HG03025 (cell line): ENCODE results near the gene AHCYL2.
"Not testable (repeated sequence)": the region's sequence is repeated elsewhere in the genome, so short reads cannot be mapped to it uniquely, and the experiment has no call there.

ENCODE experiments used
- ATAC-seq: cut with Tn5 transposase; IDR thresholded peaks from one replicate; pipeline ENCODE4 v1.9.1; 2021; ENCODE audit warnings: mild to moderate bottlenecking, moderate library complexity; ENCODE audit not compliant: unreplicated experiment, low FRiP score

The AHCYL2 gene

DNA sequence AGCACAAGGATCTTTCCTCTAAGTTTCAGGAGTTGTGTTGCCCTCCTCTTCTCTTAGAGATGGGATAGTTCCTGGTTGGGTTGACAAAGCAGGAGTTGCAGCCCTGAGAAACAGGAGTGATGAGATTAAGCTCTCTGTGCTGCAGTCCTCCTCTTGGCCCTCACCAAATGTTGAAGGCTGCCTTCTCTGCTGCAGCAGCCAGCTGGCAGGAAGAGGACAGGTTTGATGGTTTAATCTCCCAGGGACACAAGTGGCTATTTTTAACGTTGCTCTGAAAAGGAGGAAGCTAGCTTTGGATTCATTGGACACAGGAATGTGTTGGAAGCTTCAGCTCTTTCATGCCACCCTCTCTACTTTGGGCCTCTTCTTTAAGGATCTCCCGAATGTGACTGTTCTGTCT lies 218.8 kb downstream of the AHCYL2 start:
- ATAC-seq = no peak

DNA sequence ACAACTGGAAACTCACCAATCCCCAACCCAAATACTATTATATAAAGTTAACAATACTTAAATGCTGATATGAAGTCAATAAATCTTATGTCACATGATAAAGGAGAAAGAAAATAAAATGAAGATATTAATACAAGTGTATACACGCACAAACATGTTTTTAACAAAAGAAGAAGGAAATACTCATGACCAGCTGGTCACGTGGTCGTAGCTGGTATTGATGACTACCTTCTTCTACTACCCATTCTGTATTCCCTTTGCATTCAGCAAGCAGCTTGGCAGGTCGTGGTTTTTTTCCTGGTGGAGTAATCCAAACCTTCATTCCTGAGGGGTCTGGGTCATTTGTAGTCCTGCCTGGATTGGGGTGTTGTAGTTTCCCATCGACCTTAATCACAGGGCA lies 219.9 kb downstream of the AHCYL2 start:
- not testable (repeated sequence) for ATAC-seq

GRCh38 chr7:129446925-129447324 lies 222.1 kb downstream of the AHCYL2 start:
- ATAC-seq = not testable (repeated sequence)

- not testable (repeated sequence) for ATAC-seq
These were observed 222.6 kb downstream of the AHCYL2 start for GRCh38 chr7:129447445-129447844.

GRCh38 chr7:129448608-129449007 lies 223.8 kb downstream of the AHCYL2 start:
- ATAC-seq = not testable (repeated sequence)

DNA sequence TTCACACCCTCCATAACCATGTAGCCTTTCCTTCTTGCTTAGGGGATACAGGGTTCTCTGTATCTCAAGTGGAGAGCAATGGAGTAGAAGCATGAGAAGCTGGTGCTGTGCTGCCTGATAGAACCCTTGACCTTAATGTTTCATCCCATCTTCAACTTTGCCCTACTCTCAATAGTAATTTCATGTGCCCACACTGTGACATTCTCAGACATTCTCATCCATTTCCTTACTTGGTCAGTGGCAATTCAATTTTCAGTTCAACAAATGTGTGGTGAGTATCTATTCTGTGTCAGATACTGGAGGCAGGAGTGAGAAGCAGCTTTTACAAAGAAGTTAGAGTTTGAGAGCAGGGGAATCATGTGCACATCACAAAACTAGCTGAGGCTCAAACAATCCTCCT lies 225.5 kb downstream of the AHCYL2 start:
- no peak for ATAC-seq

- ATAC-seq = no peak
These were observed 227.9 kb downstream of the AHCYL2 start for GRCh38 chr7:129452589-129453231.

GRCh38 chr7:129453510-129454248 lies 228.8 kb downstream of the AHCYL2 start:
- no peak for ATAC-seq

- no peak for ATAC-seq
These were observed 229.4 kb downstream of the AHCYL2 start for GRCh38 chr7:129454249-129454551.

DNA sequence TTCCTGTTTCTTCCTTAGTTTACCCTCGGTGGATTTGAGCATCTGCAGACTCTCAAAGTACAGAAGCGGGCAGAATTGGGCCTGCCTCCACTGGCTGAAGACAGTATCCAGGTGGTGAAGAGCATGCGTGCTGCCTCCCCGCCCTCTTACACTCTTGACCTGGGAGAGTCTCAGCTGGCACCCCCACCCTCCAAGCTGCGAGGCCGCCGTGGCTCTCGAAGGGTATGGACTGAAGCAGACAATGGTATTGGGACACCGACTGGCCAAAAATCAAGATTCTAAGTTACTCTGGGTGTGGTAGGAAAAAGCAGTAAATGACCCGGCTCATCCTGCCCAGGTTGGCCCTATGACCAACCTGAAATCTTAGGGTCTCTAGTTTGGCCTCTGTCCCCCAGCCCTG lies 231.6 kb downstream of the AHCYL2 start:
- ATAC-seq = no peak

DNA sequence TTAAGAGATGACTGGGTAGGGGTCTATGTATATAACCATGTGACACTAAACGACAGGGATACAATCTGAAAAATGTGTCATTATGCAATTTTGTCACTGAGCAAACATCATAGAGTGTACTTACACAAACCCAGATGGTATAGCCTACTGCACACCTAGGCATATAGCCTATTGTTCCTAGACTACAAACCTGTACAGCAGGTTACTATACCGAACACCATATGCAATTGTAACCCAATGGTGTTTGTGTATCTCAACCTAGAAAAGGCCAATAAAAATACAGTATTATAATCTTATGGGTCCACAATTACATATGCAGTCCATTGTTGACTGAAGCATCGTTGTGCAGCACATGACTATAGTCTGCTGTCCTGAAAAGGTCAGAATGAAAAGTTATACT lies 232.3 kb downstream of the AHCYL2 start:
- ATAC-seq = no peak

DNA sequence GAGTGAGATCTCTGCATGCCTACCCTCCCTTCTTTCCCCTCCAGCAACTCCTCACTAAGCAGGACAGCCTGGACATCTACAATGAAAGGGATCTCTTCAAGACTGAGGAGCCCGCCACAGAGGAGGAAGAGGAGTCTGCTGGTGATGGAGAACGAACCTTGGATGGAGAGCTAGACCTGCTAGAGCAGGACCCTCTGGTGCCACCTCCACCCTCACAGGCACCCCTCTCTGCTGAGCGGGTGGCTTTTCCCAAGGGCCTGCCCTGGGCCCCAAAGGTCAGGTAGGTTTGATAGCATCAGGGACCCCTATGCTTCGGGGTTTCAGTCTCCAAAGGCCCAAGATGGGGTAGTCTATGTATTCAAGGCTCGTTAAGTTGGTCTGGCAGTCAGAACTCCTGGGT lies 233.3 kb downstream of the AHCYL2 start:
- ATAC-seq = no peak

GRCh38 chr7:129461809-129462208 lies 237.0 kb downstream of the AHCYL2 start:
- no peak for ATAC-seq

DNA sequence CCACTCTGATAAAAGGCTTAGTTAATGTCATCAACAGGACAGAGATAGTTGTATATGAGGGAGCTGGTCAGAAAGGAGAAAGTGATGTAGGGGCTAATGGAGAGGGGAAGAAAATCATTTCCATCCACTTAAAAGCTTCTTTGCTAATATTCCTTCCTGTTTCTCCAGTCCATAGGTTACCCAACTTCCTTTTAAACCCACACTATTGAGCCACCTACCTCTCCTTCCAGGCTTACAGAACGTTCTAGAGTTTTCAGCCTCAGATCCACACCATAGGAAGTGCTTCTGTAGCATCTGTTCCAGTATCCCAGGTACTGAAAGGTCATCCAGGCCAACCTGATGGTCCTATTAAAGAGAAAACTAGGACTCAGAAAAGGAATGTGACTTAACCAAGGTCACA lies 237.6 kb downstream of the AHCYL2 start:
- no peak for ATAC-seq

DNA sequence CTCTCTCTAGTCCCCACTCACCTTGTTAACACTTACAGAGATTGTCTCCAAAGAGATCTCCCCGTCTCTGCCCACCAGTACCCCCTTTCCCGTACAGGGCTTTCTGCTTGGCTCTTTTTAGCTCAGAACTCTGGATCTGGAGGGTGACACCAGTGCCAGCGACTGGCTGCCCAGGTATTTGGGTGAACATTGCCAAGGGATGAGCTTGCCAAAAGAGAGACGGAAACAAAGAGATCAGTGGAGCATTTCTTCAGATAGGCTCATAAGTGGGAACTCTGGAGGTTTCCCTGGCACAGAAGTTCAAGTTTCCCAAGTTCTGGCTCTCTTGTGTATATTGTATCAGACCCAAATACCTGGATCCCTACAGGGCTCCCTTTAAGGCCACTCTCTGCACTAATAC lies 239.4 kb downstream of the AHCYL2 start:
- ATAC-seq = no peak

DNA sequence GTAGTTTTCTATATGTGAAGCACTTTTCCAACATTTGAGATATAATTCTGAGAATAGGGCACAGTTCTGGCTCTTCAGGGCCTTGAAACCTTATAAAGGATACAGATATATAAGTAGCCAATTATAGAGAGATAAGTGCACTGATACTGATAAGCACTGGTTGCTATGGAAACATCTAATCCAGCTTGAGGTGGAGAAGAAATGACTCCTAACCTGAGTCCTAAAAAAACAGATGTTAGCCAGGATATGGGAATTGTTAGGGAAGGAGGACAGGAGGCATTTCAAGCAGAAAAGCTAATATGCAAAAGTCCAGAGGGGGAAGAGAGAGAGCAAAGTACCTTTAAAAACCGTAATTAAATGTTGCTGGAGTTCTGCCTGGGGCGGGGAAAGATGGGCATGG lies 240.2 kb downstream of the AHCYL2 start:
- no peak for ATAC-seq

DNA sequence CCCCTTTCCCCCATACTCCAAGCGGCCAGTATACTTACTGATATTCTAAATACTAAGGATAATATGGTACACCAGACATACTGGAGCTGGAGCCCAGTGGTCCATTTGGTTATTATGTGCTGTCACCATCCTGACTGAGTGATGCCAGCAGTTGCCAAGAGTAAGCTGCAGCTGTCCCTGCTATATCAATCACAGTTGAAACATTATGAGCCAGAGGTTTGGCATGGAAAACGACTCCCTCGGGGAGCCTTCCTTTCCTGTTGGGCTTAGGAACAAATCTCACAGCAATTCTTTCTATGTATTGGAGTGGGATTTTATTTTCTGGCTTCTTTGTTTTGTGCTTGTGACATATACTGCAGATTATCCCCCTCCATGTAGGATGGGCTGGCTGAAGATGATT lies 242.0 kb downstream of the AHCYL2 start:
- ATAC-seq = no peak

- no peak for ATAC-seq
These were observed 243.3 kb downstream of the AHCYL2 start for GRCh38 chr7:129468087-129468486.

- no peak for ATAC-seq
These were observed 243.7 kb downstream of the AHCYL2 start for GRCh38 chr7:129468547-129468946.

DNA sequence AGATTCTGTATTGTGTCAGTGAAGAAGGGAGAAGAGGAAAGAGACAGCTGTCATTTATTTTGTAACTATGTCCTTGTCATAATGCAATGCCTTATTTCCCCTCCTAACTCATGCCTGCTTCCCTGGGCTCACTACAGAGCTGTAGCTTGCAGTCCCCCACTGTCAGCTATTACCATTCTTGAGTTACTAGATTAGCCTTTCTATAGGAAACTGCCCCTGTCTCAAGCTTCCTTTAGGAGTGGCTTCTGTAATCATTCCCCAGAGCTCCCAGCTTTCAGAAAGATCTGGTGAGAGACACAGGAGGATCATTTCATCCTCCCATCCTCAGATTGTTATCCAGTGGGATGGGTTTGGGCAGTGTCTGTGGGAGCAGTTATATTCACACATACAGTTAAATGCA lies 245.1 kb downstream of the AHCYL2 start:
- ATAC-seq = no peak

- ATAC-seq = no peak
These were observed 245.6 kb downstream of the AHCYL2 start for GRCh38 chr7:129470411-129470810.

- ATAC-seq = no peak
These were observed 246.6 kb downstream of the AHCYL2 start for GRCh38 chr7:129471402-129471827.
